ENCODE data around the gene TMEM52.
A peak's percentile ranks its signal among the peaks of the same experiment; 100 is the strongest.

The TMEM52 gene

DNA sequence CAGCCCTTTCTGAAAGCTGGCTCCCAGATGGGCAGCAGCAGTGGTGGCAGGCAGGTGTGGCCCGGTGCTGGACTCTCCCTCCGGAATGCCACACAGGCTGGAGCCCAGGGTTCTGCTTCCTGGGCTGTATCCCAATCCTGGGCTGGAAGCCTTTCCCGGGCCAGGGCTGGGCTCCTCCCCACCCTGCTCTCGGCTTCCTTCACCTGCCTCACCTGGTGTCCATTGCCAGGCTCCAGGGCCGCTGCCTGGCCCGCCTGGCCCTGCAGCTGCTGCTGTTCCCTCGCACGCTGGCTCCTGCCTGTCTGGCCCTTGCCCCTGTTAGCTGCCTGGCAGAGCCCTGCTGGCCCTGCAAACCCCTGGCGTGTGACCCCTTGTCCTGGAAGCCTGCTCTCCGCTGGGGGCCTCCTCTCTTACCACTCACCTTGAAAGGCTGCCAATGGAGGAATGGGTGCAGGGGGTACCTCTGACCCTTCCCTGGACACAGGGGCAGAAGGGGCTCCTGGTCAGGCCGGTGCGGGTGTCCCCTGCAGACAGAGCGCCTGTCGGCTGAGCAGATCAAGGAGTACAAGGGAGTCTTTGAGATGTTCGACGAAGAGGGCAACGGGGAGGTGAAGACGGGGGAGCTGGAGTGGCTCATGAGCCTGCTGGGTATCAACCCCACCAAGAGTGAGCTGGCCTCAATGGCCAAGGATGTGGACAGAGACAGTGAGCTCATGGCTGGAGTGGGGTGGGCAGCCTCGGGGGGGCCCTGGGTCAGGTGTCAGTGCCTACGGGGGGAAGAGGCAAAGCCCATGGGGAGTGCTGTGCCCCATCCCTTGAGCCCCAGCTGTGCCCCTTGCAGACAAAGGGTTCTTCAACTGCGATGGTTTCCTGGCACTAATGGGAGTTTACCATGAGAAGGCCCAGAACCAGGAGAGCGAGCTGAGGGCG, 2.9 kb downstream of the TMEM52 start:
- Histone ChIP-seq H3K9me3 (ENCODE audit: control insufficient read depth in 5 of 5, low read length in 5 of 5) (no peaks in the 10 kb centered on the region), H3K27me3 (ENCODE audit: control insufficient read depth in 5 of 5, insufficient read depth in 4 of 5, low read length in 5 of 5) (peaks cover 0 to 6% (median 0%) of the 10 kb centered on the region in 5 donors), H3K4me1 (ENCODE audit: control insufficient read depth in 5 of 5, insufficient read depth in 5 of 5, low read length in 5 of 5) (peaks cover 2 to 22% (median 16%) of the 10 kb centered on the region in 5 donors), H3K4me3 (ENCODE audit: low read depth in 1 of 5, low read length in 5 of 5) (no peak overlapping the region), H3K27ac (ENCODE audit: low read depth, low read length) (no peak overlapping the region), H3K36me3 (ENCODE audit: control insufficient read depth in 5 of 5, insufficient read depth in 5 of 5, low read length in 5 of 5) (no peaks in the 10 kb centered on the region), H3K9ac (ENCODE audit: low read length in 5 of 5) (no peak overlapping the region)

DNA sequence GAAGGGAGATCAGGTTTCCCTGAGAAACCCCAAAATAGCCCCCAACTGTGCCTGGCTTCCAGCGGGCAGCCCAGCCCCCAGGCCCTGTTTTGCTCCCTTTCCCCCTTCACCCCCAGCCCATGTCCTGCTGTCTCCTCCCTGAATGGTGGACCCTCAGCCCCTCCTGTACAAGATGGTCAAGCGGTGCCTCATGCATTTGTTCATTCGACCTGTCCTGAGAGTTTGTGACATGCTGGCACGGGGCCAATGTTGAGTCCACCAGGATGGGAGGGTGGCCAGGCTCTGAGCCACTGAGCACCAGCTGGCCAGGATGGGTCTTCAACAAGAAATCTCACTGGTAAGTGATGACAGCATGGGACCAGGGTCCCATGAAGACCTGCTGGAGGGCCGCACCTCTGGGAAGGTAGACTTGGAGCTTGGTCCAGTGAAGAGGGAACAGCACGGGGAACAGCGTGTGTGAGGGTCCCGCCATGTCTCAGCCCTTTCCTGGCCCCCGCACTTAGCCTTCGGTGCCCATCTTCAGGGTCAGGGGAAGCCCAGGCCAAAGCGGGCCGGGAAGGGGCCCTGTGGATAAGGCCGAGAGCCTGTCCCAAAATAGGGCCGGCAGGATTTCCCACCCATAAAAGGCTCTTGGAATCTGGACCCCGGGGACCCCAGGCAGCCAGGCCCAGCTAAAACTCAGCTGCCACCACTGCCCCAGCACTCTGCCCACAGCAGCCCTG, 3.9 kb downstream of the TMEM52 start, which contains the start of gene CALML6:
CALML6 (plus strand) TSS at position 290 of the 722 bp plus-strand sequence; CDS start at position 311, 21 bp downstream.
- H3K4me1 ChIP-seq (ENCODE audit: control insufficient read depth in 5 of 5, insufficient read depth in 5 of 5, low read length in 5 of 5) = peaks cover 2 to 22% (median 16%) of the 10 kb centered on the region in 5 donors
- peaks cover 0 to 6% (median 0%) of the 10 kb centered on the region in 5 donors for H3K27me3 ChIP-seq (ENCODE audit: control insufficient read depth in 5 of 5, insufficient read depth in 4 of 5, low read length in 5 of 5)
- no peak within 1 kb of the TSS for H3K9ac ChIP-seq (ENCODE audit: low read length in 5 of 5)
- H3K27ac ChIP-seq (ENCODE audit: low read depth, low read length) = no peak within 1 kb of the TSS
- H3K36me3 ChIP-seq (ENCODE audit: control insufficient read depth in 5 of 5, insufficient read depth in 5 of 5, low read length in 5 of 5) = no peaks in the 10 kb centered on the region
- H3K9me3 ChIP-seq (ENCODE audit: control insufficient read depth in 5 of 5, low read length in 5 of 5) = no peaks in the 10 kb centered on the region
- no peak within 1 kb of the TSS for H3K4me3 ChIP-seq (ENCODE audit: low read depth in 1 of 5, low read length in 5 of 5)

DNA sequence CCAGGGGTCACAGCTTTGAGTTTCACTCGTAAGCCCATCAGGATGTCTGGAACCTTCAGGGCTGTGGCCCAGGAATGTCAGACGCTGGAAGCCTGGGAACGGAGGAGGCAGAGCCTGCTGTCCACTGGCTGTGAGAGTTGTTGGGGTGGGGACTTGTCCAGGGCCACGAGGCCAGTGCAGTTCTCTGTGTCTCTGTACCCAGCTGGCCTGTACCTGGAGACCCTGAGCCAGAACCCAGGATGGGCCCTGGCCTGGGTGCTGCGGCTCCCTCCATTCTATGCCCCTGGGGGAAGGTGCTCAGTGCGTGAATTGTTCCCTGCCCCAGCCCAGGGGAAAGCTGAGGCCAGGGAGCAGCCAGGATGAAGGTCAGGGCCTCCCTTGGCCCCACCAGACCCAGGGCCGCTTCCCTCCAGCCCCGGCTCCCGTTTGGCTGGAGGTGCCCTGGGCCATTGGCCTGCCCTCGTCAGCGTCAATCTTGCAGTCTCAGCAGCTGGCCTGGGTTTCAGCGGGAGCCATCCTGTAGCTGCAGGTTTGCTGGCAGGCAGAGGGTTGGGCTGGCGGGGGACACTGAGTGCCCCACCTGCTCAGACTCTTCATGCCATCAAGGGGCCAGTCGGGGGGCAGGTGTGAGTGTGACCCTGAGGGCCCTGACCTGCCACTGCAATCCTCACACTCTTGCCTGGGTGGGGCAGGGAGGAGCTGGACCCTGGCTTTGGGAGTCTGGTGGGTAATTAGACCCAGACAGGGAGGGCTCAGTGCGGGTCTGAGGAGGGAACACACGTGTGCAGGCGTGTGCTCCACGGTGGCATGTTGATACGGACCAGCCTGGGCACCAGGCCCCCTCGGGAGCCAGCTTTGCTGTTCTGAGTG, 4.7 kb downstream of the TMEM52 start:
- Histone ChIP-seq H3K27me3 (ENCODE audit: control insufficient read depth in 5 of 5, insufficient read depth in 4 of 5, low read length in 5 of 5) (peaks cover 0 to 6% (median 0%) of the 10 kb centered on the region in 5 donors), H3K36me3 (ENCODE audit: control insufficient read depth in 5 of 5, insufficient read depth in 5 of 5, low read length in 5 of 5) (no peaks in the 10 kb centered on the region), H3K4me1 (ENCODE audit: control insufficient read depth in 5 of 5, insufficient read depth in 5 of 5, low read length in 5 of 5) (peaks cover 2 to 22% (median 17%) of the 10 kb centered on the region in 5 donors), H3K9me3 (ENCODE audit: control insufficient read depth in 5 of 5, low read length in 5 of 5) (no peaks in the 10 kb centered on the region), H3K4me3 (ENCODE audit: low read depth in 1 of 5, low read length in 5 of 5) (no peak overlapping the region), H3K9ac (ENCODE audit: low read length in 5 of 5) (no peak overlapping the region), H3K27ac (ENCODE audit: low read depth, low read length) (no peak overlapping the region)

DNA sequence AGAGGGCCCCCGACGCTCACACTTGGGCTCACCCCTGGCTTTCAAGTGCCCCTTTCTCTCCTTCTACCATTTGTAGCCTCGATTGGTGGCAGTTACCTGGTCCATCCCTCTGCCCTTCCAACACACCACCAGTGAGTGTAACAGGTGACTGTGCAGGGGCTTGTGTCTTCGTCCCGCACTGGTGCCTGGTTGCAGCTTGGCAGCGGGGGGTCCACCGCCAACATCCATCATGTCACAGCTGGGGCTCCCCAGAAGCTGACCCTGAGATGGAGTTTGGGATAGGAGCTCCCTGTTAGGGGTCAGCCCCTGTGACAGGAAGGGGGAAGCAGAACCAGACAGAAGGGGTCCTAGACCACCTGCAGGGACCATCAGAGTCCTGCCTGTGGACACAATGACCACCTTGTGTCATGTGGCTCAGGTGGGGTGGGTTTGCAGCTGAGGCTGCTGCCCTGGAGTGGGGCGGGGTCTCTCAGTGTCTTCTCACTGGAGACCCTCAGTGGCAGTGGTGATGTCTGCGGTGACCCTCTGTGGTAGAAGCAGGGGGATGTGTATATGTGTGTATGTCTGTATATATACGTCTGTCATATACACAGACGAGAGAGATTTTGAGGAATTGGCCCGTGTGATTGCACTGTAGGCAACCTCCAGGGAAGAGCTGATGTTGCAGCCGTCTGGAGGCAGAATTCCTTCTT, 7.6 kb downstream of the TMEM52 start:
- Histone ChIP-seq H3K9me3 (ENCODE audit: control insufficient read depth in 5 of 5, low read length in 5 of 5) (no peaks in the 10 kb centered on the region), H3K4me3 (ENCODE audit: low read depth in 1 of 5, low read length in 5 of 5) (no peak overlapping the region), H3K9ac (ENCODE audit: low read length in 5 of 5) (no peak overlapping the region), H3K27ac (ENCODE audit: low read depth, low read length) (no peak overlapping the region), H3K27me3 (ENCODE audit: control insufficient read depth in 5 of 5, insufficient read depth in 4 of 5, low read length in 5 of 5) (peaks cover 0 to 6% (median 0%) of the 10 kb centered on the region in 5 donors), H3K36me3 (ENCODE audit: control insufficient read depth in 5 of 5, insufficient read depth in 5 of 5, low read length in 5 of 5) (no peaks in the 10 kb centered on the region), H3K4me1 (ENCODE audit: control insufficient read depth in 5 of 5, insufficient read depth in 5 of 5, low read length in 5 of 5) (peaks cover 0 to 26% (median 19%) of the 10 kb centered on the region in 5 donors)

DNA sequence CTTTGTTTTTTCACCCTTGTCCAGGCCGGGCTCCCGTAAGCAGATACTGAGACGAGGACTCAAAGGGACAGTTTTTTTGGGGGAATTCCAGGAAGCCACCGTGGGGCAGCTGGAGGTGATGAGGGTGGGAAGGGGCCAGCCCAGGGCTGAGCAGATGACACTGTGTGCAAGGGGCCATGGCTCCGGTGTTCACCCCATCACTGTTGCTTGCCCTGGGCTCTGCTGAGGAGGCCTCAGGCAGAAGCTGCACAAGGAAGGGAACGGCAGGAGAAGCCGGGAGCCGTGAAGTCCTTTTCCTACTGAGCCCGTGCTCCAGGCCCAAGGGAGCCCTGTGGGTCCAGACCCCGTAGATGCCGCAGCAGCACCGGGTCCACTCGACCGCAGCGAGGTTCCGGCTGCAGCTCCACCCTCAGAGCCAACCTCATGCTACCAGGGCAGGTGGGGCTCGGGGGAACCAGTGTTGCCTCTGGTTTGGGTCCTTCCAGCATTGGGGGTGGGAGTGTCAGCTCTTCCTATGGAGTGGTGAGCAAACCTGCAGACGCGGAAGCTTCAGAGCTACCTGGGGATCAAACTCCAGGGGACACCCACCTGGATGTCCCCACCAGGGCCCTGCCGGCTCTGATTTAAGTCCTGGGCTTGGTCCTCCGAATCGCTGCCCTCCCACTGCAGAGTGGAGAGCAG, 8.3 kb downstream of the TMEM52 start:
- Histone ChIP-seq H3K9me3 (ENCODE audit: control insufficient read depth in 5 of 5, low read length in 5 of 5) (no peaks in the 10 kb centered on the region), H3K36me3 (ENCODE audit: control insufficient read depth in 5 of 5, insufficient read depth in 5 of 5, low read length in 5 of 5) (no peaks in the 10 kb centered on the region), H3K27me3 (ENCODE audit: control insufficient read depth in 5 of 5, insufficient read depth in 4 of 5, low read length in 5 of 5) (peaks cover 0 to 6% (median 0%) of the 10 kb centered on the region in 5 donors), H3K4me3 (ENCODE audit: low read depth in 1 of 5, low read length in 5 of 5) (no peak overlapping the region), H3K27ac (ENCODE audit: low read depth, low read length) (no peak overlapping the region), H3K9ac (ENCODE audit: low read length in 5 of 5) (no peak overlapping the region), H3K4me1 (ENCODE audit: control insufficient read depth in 5 of 5, insufficient read depth in 5 of 5, low read length in 5 of 5) (peaks cover 0 to 31% (median 23%) of the 10 kb centered on the region in 5 donors)

DNA sequence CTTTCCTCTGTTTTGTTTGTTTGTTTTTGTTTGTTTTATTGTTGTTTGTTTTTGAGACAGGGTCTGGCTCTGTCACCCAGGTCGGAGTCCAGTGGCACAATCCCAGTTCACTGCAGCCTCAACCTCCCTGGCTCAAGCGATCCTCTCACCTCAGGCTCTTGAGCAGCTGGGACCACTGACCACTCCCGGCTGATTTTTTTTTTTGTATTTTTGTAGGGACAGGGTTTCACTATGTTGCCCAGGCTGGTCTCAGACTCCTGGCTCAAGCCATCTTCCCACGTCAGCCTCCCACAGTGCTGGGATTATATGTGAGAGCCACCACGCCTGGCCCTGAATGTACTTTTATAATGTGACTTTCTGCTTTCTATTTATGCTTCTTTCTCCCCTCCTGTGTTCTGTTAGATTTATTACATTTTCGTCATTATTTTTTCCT, 9.0 kb downstream of the TMEM52 start:
- Histone ChIP-seq H3K36me3 (ENCODE audit: control insufficient read depth in 5 of 5, insufficient read depth in 5 of 5, low read length in 5 of 5) (no peaks in the 10 kb centered on the region), H3K9me3 (ENCODE audit: control insufficient read depth in 5 of 5, low read length in 5 of 5) (no peaks in the 10 kb centered on the region), H3K27me3 (ENCODE audit: control insufficient read depth in 5 of 5, insufficient read depth in 4 of 5, low read length in 5 of 5) (peaks cover 0 to 6% (median 0%) of the 10 kb centered on the region in 5 donors), H3K4me3 (ENCODE audit: low read depth in 1 of 5, low read length in 5 of 5) (peak overlapping the region in 3 of 5 donors; percentile 57 to 69 (median 67)), H3K9ac (ENCODE audit: low read length in 5 of 5) (peak overlapping the region in 2 of 5 donors; percentile 20 to 43), H3K4me1 (ENCODE audit: control insufficient read depth in 5 of 5, insufficient read depth in 5 of 5, low read length in 5 of 5) (peaks cover 0 to 31% (median 23%) of the 10 kb centered on the region in 5 donors), H3K27ac (ENCODE audit: low read depth, low read length) (no peak overlapping the region)

DNA sequence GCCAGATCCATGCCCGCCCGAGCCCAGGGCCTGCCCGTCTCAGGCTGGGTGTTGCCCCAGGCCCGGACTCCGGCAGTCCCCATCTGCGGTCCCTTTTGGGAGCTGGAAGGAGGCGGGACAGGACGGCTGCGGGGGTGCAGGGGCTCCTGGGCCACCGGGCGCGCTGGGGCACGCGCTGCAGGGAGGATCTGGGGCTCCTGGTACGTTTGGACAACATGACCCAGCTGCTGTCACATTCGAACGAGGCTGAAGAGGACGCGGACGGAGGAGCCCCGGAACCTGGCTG, 10.6 kb downstream of the TMEM52 start:
- H3K9ac ChIP-seq (ENCODE audit: low read length in 5 of 5) = peak overlapping the region in 4 of 5 donors; percentile 76 to 84 (median 80)
- H3K27me3 ChIP-seq (ENCODE audit: control insufficient read depth in 5 of 5, insufficient read depth in 4 of 5, low read length in 5 of 5) = no peaks in the 10 kb centered on the region
- peak overlapping the region; percentile 62 for H3K27ac ChIP-seq (ENCODE audit: low read depth, low read length)
- H3K4me1 ChIP-seq (ENCODE audit: control insufficient read depth in 5 of 5, insufficient read depth in 5 of 5, low read length in 5 of 5) = peaks cover 0 to 31% (median 23%) of the 10 kb centered on the region in 5 donors
- H3K4me3 ChIP-seq (ENCODE audit: low read depth in 1 of 5, low read length in 5 of 5) = peak overlapping the region in 4 of 5 donors; percentile 66 to 79 (median 70)
- no peaks in the 10 kb centered on the region for H3K36me3 ChIP-seq (ENCODE audit: control insufficient read depth in 5 of 5, insufficient read depth in 5 of 5, low read length in 5 of 5)
- no peaks in the 10 kb centered on the region for H3K9me3 ChIP-seq (ENCODE audit: control insufficient read depth in 5 of 5, low read length in 5 of 5)

DNA sequence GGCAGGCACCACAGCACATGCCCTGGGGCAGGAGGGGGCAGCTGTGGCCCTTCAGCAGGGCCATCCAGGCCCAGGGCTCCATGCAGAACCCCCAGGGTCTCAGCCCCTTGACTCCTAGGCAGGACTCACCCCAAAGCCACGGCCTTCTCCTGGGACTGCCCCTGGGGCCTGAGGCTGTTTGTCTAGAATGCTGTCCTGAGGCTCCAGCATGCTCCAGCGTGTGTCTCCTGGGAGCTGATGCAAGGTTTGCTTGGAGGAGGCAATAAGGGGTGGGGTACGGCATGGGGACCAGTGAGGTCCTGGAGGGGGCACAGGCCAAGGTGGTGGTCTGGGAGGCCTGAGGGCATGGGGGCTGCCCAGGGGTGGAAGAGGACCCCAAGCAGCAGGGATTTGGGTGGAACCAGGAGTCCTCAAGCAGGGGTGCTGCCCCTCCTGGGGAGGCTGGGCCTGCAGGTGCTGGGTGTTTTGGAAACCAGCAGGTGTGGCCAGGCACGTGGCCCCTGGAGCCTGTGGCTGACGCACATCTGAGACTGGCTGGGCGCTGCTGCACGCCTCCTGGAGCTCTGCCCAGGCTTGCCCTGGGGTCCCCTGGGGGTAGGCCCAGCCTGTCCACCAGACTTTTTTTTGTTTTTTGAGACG, 11.9 kb downstream of the TMEM52 start:
- no peaks in the 10 kb centered on the region for H3K36me3 ChIP-seq (ENCODE audit: control insufficient read depth in 5 of 5, insufficient read depth in 5 of 5, low read length in 5 of 5)
- H3K9ac ChIP-seq (ENCODE audit: low read length in 5 of 5) = peak overlapping the region in 1 of 5 donors; percentile 30
- H3K4me1 ChIP-seq (ENCODE audit: control insufficient read depth in 5 of 5, insufficient read depth in 5 of 5, low read length in 5 of 5) = peaks cover 0 to 31% (median 23%) of the 10 kb centered on the region in 5 donors
- H3K27ac ChIP-seq (ENCODE audit: low read depth, low read length) = peak overlapping the region; percentile 50
- H3K4me3 ChIP-seq (ENCODE audit: low read depth in 1 of 5, low read length in 5 of 5) = no peak overlapping the region
- H3K9me3 ChIP-seq (ENCODE audit: control insufficient read depth in 5 of 5, low read length in 5 of 5) = peaks cover 0 to 6% (median 0%) of the 10 kb centered on the region in 5 donors
- H3K27me3 ChIP-seq (ENCODE audit: control insufficient read depth in 5 of 5, insufficient read depth in 4 of 5, low read length in 5 of 5) = no peaks in the 10 kb centered on the region

Measured in subcutaneous abdominal adipose tissue (tissue), 5 donors.